Uterus (tissue), 4 donors: Measurements from ENCODE around the gene ASB6. TPM values are rescaled to one million over a fixed set of nuclear protein-coding genes. Genes with fewer than 3 reads are reported as not detected.

Source experiments
- DNase-seq, 2 donors: peaks; one replicate each; pipeline ENCODE4 v3.0.0-alpha.2; 2019 to 2020
- H3K27ac ChIP-seq, 2 donors: fragments of 200-600 bp; sonication (generic); 1 replicate in 1 of 2; 2 replicates in 1 of 2; pipeline ENCODE4 v1.5.1; 2016 to 2018
- H3K27me3 ChIP-seq, 2 donors: fragments of 200-600 bp; sonication (generic); one replicate each; pipeline ENCODE4 v1.5.1; 2018 to 2019; ENCODE audit warnings: control low read depth in 1 of 2
- H3K36me3 ChIP-seq, 2 donors: fragments of 200-600 bp; sonication (generic); one replicate each; pipeline ENCODE4 v1.5.1; 2019; ENCODE audit warnings: control low read depth in 1 of 2
- H3K4me1 ChIP-seq, 2 donors: fragments of 200-600 bp; sonication (generic); one replicate each; pipeline ENCODE4 v1.5.1; 2018 to 2019; ENCODE audit warnings: control low read depth in 1 of 2
- H3K4me3 ChIP-seq, 2 donors: fragments of 200-600 bp; sonication (generic); 1 replicate in 1 of 2; 2 replicates in 1 of 2; pipeline ENCODE4 v1.5.1; 2018 to 2019; ENCODE audit warnings: mild to moderate bottlenecking in 1 of 2
- H3K9me3 ChIP-seq, 2 donors: fragments of 200-600 bp; sonication (generic); one replicate each; pipeline ENCODE4 v1.5.1; 2019; ENCODE audit warnings: control low read depth in 1 of 2
- CTCF ChIP-seq, 4 experiments: fragments of 200-600 bp in 2 of 4; fragments of 450-650 bp in 2 of 4; sonication (generic) in 2 of 4; IDR thresholded peaks; one replicate each; pipeline ENCODE4 v1.5.1; 2016 to 2019; ENCODE audit warnings: antibody characterized with exemption in 4 of 4, mild to moderate bottlenecking in 2 of 4, moderate library complexity in 1 of 4
- POLR2A ChIP-seq, 2 donors: fragments of 450-650 bp; IDR thresholded peaks; one replicate each; pipeline ENCODE4 v1.6.1; 2016; ENCODE audit warnings: antibody characterized with exemption in 2 of 2, mild to moderate bottlenecking in 1 of 2, moderate library complexity in 1 of 2
- intact Hi-C: fragments of 100-400 bp; cut with DNase I; formaldehyde crosslinking; loops from one replicate; pipeline ENCODE4 v1.15.1; 2023; ENCODE audit warnings: low total_unique reads
- total RNA-seq, 4 donors: library from RNA; depleted of rRNA in 3 of 4; stranded (reverse); fragments of >200 nt in 3 of 4; gene quantifications; one replicate each; pipeline versions ENCODE4 v1.1.0 to v1.2.4, GENCODE V29; 2014 to 2023
- donor health status: DM: yes; HTN: yes; CAD: no.

The ASB6 gene
- total RNA-seq, 4 donors from 2014 or later = 1.3 to 20.3 (median 8.5) TPM

- no peaks in the 10 kb centered on the region for H3K9me3 ChIP-seq
- H3K27ac ChIP-seq = no peak overlapping the region
- peaks cover 4 to 20% of the 10 kb centered on the region in 2 donors for H3K4me1 ChIP-seq
- DNase-seq = no peak
- no peak overlapping the region for H3K4me3 ChIP-seq
- no peaks in the 10 kb centered on the region for H3K36me3 ChIP-seq
- intact Hi-C loops = no loop called here
- H3K27me3 ChIP-seq = no peaks in the 10 kb centered on the region
- TF ChIP-seq POLR2A (IDR thresholded peaks at IDR 0.05) (no peak), CTCF (IDR thresholded peaks at IDR 0.05) (no peak)
Observed at GRCh38 chr9:129632460-129632859, 9.5 kb downstream of the ASB6 start.

GRCh38 chr9:129631674-129632129, 10.2 kb downstream of the ASB6 start:
- Histone ChIP-seq H3K27ac (no peak overlapping the region), H3K9me3 (no peaks in the 10 kb centered on the region), H3K4me1 (peaks cover 4 to 25% of the 10 kb centered on the region in 2 donors), H3K4me3 (no peak overlapping the region), H3K36me3 (no peaks in the 10 kb centered on the region), H3K27me3 (no peaks in the 10 kb centered on the region)
- DNase-seq = no peak
- intact Hi-C loops = no loop called here
- TF ChIP-seq POLR2A (IDR thresholded peaks at IDR 0.05) = no peak
- TF ChIP-seq CTCF (IDR thresholded peaks at IDR 0.05) = no peak

- intact Hi-C loops = no loop called here
- no peak overlapping the region for H3K27ac ChIP-seq
- TF ChIP-seq CTCF (IDR thresholded peaks at IDR 0.05) (no peak), POLR2A (IDR thresholded peaks at IDR 0.05) (no peak)
- DNase-seq = no peak
- peaks cover 4 to 25% of the 10 kb centered on the region in 2 donors for H3K4me1 ChIP-seq
- H3K27me3 ChIP-seq = no peaks in the 10 kb centered on the region
- no peaks in the 10 kb centered on the region for H3K36me3 ChIP-seq
- H3K4me3 ChIP-seq = no peak overlapping the region
- no peaks in the 10 kb centered on the region for H3K9me3 ChIP-seq
Observed at GRCh38 chr9:129630967-129631673, 10.8 kb downstream of the ASB6 start.

GRCh38 chr9:129629251-129629820, 12.6 kb downstream of the ASB6 start:
- Histone ChIP-seq H3K27ac (no peak overlapping the region), H3K27me3 (no peaks in the 10 kb centered on the region), H3K4me3 (no peak overlapping the region), H3K36me3 (no peaks in the 10 kb centered on the region), H3K4me1 (peaks cover 4 to 25% of the 10 kb centered on the region in 2 donors), H3K9me3 (no peaks in the 10 kb centered on the region)
- intact Hi-C loops = no loop called here
- DNase-seq = no peak
- TF ChIP-seq CTCF (IDR thresholded peaks at IDR 0.05) (no peak), POLR2A (IDR thresholded peaks at IDR 0.05) (no peak)

- TF ChIP-seq CTCF (IDR thresholded peaks at IDR 0.05) (no peak), POLR2A (IDR thresholded peaks at IDR 0.05) (no peak)
- H3K9me3 ChIP-seq = no peaks in the 10 kb centered on the region
- DNase-seq = no peak
- H3K27me3 ChIP-seq = no peaks in the 10 kb centered on the region
- no peaks in the 10 kb centered on the region for H3K36me3 ChIP-seq
- intact Hi-C loops = no loop called here
- no peak overlapping the region for H3K27ac ChIP-seq
- H3K4me1 ChIP-seq = peaks cover 4 to 25% of the 10 kb centered on the region in 2 donors
- no peak overlapping the region for H3K4me3 ChIP-seq
Observed at GRCh38 chr9:129628709-129629108, 13.2 kb downstream of the ASB6 start.
